T-helper 1 cell (primary cell): Measurements from ENCODE around the gene HNRNPH1.
"Not testable (repeated sequence)": the region's sequence is repeated elsewhere in the genome, so short reads cannot be mapped to it uniquely, and the experiment has no call there.

Experiments used
- DNase-seq, 5 donors: peaks; one replicate each; pipeline ENCODE4 v3.0.0-alpha.2; 2012 to 2020
- total RNA-seq, 4 donors: gene quantifications; one replicate each; lab custom pipeline; 2026; lab: John Stamatoyannopoulos, UW

Gene HNRNPH1, protein sequence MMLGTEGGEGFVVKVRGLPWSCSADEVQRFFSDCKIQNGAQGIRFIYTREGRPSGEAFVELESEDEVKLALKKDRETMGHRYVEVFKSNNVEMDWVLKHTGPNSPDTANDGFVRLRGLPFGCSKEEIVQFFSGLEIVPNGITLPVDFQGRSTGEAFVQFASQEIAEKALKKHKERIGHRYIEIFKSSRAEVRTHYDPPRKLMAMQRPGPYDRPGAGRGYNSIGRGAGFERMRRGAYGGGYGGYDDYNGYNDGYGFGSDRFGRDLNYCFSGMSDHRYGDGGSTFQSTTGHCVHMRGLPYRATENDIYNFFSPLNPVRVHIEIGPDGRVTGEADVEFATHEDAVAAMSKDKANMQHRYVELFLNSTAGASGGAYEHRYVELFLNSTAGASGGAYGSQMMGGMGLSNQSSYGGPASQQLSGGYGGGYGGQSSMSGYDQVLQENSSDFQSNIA
- total RNA-seq, result 2,109 to 2,807 (median 2,618) reads per million in 4 donors

GRCh38 chr5:179623003-179623905 is at the start of gene HNRNPH1:
TSS of gene HNRNPH1 (minus strand) at chr5:179623671. CDS start at chr5:179623133, 538 bp downstream.
- DNase-seq, result peak; percentile 97 to 99 (median 98)

- peak; percentile 19 to 41 (median 23) for DNase-seq
These were observed 44.9 kb upstream of the HNRNPH1 start for GRCh38 chr5:179668391-179668790.

DNA sequence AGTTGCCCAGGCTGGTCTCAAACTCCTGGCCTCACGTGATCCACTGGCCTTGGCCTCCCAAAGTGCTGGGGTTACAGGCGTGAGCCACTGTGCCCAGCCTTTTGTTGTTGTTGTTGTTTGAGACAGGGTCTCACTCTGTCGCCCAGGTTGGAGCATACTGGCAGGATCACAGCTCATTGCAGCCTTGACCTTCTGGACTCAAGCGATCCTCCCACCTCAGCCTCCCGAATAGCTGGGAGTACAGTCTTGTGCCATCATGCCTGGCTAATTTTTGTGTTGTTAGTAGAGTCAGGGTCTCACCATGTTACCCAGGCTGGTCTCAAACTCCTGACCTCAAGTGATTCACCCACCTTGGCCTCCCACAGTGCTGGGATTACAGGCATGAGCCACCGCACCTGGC is 38.2 kb upstream of the HNRNPH1 start:
- not testable (repeated sequence) for DNase-seq

GRCh38 chr5:179658179-179658856 is 34.8 kb upstream of the HNRNPH1 start:
- DNase-seq, result not testable (repeated sequence)

DNA sequence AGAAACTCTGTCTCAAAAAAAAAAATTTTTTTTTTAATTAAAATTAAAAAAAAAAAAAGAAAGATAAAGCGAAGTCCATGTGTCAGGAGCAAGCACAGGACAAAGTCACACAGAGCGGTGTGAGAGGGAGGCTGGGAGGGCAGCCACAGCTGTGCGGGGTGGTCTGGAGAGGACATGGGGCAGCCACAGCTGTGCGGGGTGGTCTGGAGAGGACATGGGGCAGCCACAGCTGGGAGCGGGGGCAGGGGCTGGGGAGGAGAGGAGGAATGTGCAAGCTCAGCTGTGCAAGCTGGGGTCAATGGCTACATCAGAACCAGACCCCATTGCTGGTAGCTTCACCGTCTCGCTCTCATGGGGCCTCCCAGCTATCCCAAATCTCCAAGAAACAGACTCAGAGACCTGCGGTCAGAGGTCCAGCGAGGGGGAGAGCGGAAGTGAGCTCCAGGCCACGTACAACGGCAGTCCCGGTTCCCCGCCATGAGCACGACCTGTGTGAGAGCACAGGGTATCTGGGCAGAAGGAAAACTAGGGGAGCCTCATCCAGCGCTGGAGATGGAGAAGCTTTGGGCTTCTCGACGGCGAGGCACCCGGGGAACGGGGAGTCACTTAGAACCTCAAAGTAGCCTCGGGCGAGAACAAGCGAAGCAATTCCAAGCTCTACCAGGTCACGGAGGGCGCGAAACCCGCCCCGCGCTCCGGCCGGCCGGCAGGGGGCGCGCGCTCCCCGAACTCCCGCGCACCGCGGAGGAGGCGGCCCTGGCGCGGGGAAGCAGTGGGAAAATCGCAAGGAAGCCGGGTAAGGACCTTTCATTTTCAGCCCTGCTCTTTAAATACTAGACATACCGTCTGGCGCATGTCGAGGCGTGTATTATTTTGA is 34.1 kb upstream of the HNRNPH1 start:
- DNase-seq, result not testable (repeated sequence)

GRCh38 chr5:179653135-179653534 is 29.7 kb upstream of the HNRNPH1 start:
- DNase-seq, result not testable (repeated sequence)

DNA sequence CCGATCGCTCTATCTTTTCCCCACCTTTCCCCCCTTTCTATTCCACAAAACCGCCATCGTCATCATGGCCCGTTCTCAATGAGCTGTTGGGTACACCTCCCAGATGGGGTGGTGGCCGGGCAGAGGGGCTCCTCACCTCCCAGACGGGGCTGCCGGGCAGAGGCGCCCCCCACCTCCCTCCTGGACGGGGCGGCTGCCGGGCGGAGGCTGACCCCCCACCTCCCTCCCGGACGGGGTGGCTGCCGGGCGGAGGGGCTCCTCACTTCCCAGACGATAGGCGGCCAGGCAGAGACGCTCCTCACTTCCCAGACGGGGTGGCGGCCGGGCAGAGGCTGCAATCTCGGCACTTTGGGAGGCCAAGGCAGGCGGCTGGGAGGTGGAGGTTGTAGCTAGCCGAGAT is 26.8 kb upstream of the HNRNPH1 start:
- DNase-seq, result not testable (repeated sequence)

GRCh38 chr5:179649166-179649703 is 25.8 kb upstream of the HNRNPH1 start:
- DNase-seq, result not testable (repeated sequence)

GRCh38 chr5:179648410-179648809 is 24.9 kb upstream of the HNRNPH1 start:
- DNase-seq, result no peak

DNA sequence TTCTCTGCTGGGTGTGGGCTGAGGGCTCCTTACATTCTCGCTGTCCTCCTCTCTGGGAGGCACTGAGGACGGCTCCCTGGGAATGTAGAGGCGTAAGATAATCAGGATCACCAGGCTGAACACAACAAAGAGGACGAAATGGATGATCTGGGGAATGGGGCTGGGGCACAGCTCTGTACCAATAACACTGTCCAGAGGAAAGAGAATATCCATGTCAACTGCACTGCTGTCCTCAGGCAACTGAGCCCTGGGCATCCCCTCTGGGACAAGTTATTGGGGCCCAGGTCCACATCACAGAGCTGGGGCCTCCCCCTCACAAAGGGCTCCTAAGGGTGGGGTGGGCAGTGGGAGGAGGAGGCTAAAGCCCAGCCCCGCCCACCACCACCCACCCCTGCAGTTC is 21.3 kb upstream of the HNRNPH1 start:
- DNase-seq, result not testable (repeated sequence)

- DNase-seq, result not testable (repeated sequence)
These were observed 19.9 kb upstream of the HNRNPH1 start for GRCh38 chr5:179643141-179643920.

- DNase-seq, result not testable (repeated sequence)
These were observed 19.2 kb upstream of the HNRNPH1 start for GRCh38 chr5:179642626-179643025.

DNA sequence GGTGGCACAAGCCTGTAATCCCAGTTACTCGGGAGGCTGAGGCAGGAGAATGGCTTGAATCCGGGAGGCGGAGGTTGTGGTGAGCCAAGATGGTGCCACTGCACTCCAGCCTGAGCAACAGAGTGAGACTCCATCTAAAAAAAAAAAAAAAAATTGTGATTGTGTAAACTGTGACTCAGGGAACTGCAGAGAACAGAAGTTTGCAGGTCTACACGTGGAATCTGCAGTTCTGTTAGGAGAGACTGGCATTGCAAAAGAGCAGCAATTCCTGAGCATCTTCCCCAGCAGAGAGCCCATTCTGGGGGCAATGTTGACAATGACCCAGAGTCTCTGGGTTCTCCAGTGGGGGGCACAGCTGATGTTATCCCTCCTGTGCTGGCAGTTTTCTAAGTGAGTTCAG is 18.3 kb upstream of the HNRNPH1 start:
- not testable (repeated sequence) for DNase-seq

DNA sequence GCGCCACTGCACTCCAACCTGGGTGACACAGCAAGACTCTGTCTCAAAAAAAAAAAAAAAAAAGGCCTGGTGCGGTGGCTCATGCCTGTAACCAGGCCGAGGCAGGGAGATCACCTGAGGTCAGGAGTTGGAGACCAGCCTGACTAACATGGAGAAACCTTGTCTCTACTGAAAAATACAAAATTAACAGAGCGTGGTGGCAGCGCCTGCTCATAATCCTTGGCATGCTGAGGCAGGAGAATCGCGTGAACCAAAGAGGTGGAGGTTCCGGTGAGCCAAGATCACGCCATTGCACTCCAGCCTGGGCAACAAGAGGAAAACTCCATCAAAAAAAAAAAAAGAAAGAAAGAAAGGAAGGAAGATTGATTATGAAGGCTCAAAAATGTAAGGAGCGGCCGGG is 15.8 kb upstream of the HNRNPH1 start:
- DNase-seq, result not testable (repeated sequence)

- not testable (repeated sequence) for DNase-seq
These were observed 11.1 kb upstream of the HNRNPH1 start for GRCh38 chr5:179634370-179635172.

- not testable (repeated sequence) for DNase-seq
These were observed 10.3 kb upstream of the HNRNPH1 start for GRCh38 chr5:179633501-179634369.

GRCh38 chr5:179624841-179625271 is 1.4 kb upstream of the HNRNPH1 start:
- DNase-seq, result no peak
